HG02938 (cell line): ENCODE data around the gene CELSR1.
"Not testable (repeated sequence)": the region's sequence is repeated elsewhere in the genome, so short reads cannot be mapped to it uniquely, and the experiment has no call there.

Source experiments
- ATAC-seq: cut with Tn5 transposase; IDR thresholded peaks from one replicate; pipeline ENCODE4 v1.9.1; 2021; ENCODE audit warnings: mild to moderate bottlenecking, moderate library complexity; ENCODE audit not compliant: unreplicated experiment

The CELSR1 gene

DNA sequence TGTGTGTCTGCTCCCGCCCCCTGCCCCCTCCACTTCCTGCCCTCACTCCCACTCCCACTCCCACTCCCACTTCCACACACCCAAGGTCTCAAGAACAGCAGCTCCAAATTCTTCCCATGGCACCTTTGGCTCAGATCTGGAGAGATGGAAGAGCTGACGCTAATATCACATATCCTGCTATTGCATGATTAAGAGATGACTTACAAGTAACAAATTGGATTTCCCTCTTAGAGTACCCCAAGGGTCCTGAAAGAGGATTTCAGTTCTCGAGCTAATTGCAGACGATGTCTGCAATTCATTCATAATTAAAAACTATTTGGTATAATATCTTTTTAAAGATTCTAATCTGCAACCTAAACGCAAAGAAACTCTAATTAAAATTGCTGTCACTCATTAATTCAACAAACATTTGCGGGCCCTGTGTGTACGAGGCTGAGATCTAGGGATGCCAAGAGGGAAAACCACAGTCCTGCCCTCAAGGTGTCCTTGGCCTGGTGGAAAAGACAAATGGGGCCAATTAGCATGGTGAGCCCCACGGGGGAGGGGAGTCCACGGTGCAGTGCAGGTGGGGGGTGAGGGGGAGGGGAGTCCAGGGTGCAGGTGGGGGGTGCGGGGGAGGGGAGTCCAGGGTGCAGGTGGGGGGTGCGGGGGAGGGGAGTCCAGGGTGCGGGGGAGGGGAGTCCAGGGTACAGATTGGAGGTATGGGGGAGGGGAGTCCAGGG is 50.3 kb downstream of the CELSR1 start:
- ATAC-seq = no peak

- ATAC-seq = no peak
These were observed 52.4 kb downstream of the CELSR1 start for GRCh38 chr22:46484861-46485595.

GRCh38 chr22:46484156-46484860 is 53.1 kb downstream of the CELSR1 start:
- ATAC-seq = no peak

DNA sequence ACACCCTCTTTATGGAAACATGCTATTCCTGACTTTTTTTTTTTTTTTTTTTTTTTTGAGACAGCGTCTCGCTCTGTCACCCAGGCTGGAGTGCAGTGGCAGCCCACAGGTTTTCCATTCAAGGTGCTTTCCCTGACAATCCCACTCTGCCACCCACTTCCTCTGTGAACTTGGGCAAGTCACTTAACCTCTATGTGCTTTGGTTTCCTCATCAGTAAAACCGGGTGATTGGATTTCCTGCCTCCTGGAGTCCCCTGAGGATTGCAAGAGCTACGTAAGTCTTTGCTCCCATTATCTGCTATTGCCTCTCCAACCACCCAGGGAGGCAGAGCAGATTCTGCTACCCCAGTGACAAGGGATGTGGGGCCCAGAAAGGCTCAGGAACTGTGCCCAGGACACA is 54.1 kb downstream of the CELSR1 start:
- ATAC-seq = no peak

DNA sequence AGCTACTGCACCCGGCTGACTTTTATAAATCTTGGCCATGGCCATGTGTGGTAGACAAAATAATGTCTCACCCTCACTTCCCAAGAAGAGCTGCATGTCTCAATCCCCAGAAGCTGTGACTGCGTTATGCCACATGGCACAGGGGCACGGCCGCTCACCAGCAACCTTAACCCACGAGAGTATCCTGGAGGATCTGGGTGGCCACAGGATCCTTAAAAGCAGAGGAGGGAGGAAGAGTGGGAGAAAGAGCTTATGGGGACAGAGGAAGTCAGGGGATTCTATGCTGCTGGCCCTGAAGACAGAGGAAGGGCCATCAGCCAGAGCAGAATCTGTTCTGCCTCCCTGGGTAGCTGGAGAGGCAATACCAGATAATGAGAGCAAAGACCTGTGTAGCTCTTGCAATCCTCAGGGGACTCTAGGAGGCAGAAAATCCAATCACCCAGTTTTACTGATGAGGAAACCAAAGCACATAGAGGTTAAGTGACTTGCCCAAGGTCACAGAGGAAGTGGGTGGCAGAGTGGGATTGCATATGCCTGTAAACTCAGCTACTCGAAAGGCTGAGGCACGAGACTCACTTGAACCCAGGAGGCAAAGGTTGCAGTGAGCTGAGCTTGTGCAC is 55.3 kb downstream of the CELSR1 start:
- no peak for ATAC-seq

- no peak for ATAC-seq
These were observed 56.0 kb downstream of the CELSR1 start for GRCh38 chr22:46481386-46481785.

- ATAC-seq = no peak
These were observed 57.0 kb downstream of the CELSR1 start for GRCh38 chr22:46480396-46480795.

DNA sequence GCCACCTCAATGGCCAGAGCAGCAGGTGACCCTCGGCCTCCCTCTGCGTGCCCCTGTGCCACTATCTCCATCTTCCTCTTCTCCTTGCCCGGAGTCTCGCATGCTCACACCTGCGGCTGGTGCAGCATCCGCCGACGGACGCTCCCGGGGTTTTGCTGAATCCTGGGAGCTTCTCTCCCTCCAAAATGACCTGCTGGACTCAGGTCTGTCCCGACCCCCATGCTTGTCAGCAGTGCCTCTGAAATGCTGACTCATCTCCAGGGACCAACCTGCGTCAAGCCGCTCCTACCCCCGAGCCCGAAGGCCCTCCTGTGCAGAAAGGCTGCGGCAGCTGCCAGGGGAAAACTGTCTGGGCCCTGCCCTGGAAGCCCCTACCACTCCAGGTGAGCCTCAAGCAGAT is 58.4 kb downstream of the CELSR1 start:
- no peak for ATAC-seq

DNA sequence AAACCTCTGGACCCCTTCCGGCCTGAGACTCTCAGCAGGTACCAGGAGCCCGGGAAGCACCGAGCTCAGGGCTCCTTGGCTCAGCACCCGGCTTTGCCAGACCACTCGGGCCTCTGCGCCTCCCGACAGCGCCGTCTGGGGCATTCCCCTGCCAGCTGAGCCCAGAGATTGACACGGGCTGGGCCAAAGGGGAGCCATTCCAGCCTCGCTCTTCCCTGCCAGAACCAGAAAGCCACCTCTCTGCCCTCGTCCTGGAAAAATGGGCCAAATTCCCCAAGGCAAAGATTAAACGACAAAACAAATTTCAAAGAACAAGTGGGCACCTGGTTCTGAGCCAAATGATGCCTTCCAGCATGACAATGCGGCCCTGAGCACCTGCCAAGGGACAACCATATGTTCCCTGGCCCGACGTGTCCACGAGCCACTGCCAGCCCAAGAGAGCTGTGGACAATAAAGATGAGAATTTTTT is 59.3 kb downstream of the CELSR1 start:
- no peak for ATAC-seq

GRCh38 chr22:46476547-46476941 is 60.9 kb downstream of the CELSR1 start:
- ATAC-seq = no peak

- no peak for ATAC-seq
These were observed 63.4 kb downstream of the CELSR1 start for GRCh38 chr22:46473896-46474557.

GRCh38 chr22:46473021-46473779 is 64.2 kb downstream of the CELSR1 start:
- no peak for ATAC-seq

DNA sequence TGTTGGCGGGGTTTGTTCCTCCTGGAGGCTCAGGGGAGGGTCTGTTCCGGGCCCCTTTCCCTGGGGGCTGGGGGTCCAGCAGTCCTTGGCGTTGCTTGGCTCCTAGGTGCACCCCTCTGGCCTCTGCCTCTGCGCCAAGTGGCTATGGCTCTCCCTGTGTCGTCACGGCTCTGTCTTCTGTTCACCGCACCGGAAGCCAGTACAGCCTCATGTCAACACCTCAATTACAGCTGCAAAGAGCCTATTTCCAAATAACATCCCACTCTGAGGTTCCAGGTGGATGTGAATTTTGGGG is 64.8 kb downstream of the CELSR1 start:
- ATAC-seq = no peak

DNA sequence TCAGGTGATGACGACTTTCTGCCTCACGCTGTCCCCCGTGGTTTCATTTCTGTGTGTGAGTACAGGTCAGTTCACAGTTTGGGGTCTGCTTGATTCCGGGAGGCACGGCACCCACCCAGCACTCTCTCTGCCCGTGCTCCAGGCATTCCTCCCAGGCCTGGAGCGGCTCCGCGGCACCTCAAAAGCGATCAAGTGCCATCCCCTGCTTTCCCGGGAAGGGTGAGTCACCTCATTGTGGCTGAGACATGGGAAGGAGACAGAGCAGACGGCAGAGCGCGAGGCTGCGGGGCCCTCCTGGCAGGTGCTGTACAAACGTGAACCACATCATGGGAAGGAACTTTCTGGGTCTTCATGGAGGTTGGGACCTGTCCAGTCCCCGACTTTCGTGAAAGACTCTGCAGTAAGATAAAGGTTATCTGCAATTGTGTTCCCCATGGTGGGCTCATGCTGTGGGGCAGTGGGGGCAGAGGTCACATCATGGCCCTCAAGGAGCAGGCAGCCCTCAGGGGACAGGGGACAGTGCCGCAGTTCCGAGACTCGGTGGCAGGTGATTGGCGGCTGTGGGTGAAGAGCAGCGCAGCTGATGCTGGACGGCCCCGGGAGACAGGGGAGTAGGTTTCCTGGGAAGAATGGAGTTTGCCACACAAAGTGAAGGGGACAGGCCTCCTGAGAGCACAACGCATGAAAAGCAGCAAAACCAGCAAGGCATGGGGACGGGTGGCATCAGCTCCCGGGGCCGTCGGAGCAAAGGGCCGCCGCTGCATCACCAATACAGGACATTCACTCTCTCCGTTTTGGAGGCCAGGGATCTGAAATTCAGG is 65.3 kb downstream of the CELSR1 start:
- no peak for ATAC-seq

- ATAC-seq = not testable (repeated sequence)
These were observed 66.1 kb downstream of the CELSR1 start for GRCh38 chr22:46471330-46471729.

DNA sequence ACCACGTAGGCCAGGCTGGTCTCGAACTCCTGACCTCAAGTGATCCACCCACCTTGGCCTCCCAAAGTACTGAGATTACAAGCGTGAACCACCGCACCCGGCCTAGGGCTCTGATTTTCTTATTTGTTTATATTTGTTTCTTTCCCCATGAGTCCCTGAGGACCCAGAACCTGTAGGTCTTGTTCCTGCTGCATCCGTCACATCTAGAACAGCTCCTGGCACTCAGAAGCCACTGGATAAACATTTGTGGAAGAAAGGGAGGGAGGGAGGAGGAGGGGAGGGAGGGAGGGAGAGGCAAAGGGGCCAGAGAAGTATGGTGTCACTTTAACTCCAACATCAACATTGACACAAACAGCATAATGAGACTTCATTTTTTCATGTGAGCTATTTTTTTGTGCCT is 67.7 kb downstream of the CELSR1 start:
- ATAC-seq = no peak

DNA sequence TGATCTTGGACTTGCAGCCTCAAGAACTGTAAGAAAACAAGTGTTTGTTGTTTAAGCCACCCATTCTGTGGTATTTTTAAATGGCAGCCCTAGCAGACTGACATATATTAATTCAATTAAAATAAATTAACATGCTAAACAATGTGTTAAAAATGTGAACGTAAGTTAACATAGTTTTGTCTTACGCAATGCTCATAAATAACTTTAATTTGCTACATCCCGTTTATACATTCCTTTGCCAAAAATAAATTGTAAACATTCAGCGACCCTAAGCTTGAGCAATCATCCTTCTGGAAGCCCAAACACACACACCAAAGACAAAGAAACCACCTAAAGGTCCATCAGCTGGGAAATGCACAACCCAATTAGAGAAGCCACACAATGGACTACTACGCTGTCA is 70.4 kb downstream of the CELSR1 start:
- no peak for ATAC-seq

DNA sequence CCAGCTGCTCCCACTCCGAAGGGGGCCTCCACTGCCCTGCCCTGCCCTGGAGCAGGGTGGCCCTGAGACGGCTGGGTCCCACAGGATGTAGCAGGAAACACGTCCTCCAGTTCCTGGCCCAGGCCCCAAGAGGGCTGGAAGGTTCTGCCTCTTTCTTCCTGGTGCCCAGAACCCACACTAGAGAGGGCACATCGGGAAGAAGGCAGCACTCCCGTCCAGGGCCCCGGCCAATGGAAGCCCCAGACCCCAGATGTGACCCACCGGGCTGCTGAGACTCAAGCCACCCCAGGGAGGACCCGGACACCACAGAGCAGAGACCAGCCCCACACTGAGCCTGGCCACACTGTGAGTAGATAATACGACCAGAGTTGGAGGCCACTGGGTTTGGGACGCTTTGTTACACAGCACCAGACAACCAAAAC is 71.2 kb downstream of the CELSR1 start:
- no peak for ATAC-seq

GRCh38 chr22:46465793-46466192 is 71.6 kb downstream of the CELSR1 start:
- no peak for ATAC-seq
